Measurements from ENCODE around the gene OLFM1.

Gene OLFM1

GRCh38 chr9:135076876-135077430, 10.5 kb upstream of the OLFM1 start:
- DNase-seq: no peak

- DNase-seq: no peak
Measured at GRCh38 chr9:135077497-135078200, 9.8 kb upstream of the OLFM1 start.

GRCh38 chr9:135078361-135078821, 9.1 kb upstream of the OLFM1 start:
- no peak for DNase-seq

- DNase-seq: no peak
Measured at GRCh38 chr9:135079018-135079417, 8.4 kb upstream of the OLFM1 start.

- DNase-seq: no peak
Measured at GRCh38 chr9:135079676-135080075, 7.8 kb upstream of the OLFM1 start.

- no peak for DNase-seq
Measured at GRCh38 chr9:135080286-135081263, 6.9 kb upstream of the OLFM1 start.

- DNase-seq: no peak
Measured at GRCh38 chr9:135081264-135081660, 6.2 kb upstream of the OLFM1 start.

- no peak for DNase-seq
Measured at GRCh38 chr9:135081731-135082130, 5.7 kb upstream of the OLFM1 start.

GRCh38 chr9:135082536-135082935, 4.9 kb upstream of the OLFM1 start:
- no peak for DNase-seq

- no peak for DNase-seq
Measured at GRCh38 chr9:135083241-135083810, 4.1 kb upstream of the OLFM1 start.

- no peak for DNase-seq
Measured at GRCh38 chr9:135083831-135084230, 3.6 kb upstream of the OLFM1 start.

GRCh38 chr9:135084262-135084661, 3.2 kb upstream of the OLFM1 start:
- no peak for DNase-seq

- no peak for DNase-seq
Measured at GRCh38 chr9:135084881-135085760, 2.3 kb upstream of the OLFM1 start.

- DNase-seq: no peak
Measured at GRCh38 chr9:135085830-135086546, 1.5 kb upstream of the OLFM1 start.

GRCh38 chr9:135086597-135087488, 625 bp upstream of the OLFM1 start:
- no peak for DNase-seq

GRCh38 chr9:135087899-135088347, 455 bp downstream of the OLFM1 start:
- DNase-seq: no peak

GRCh38 chr9:135088348-135088978, 995 bp downstream of the OLFM1 start:
- DNase-seq: no peak

GRCh38 chr9:135088979-135089847, 1.7 kb downstream of the OLFM1 start:
- DNase-seq: no peak

- no peak for DNase-seq
Measured at GRCh38 chr9:135090081-135090480, 2.6 kb downstream of the OLFM1 start.
